ENCODE measurements around the gene MYO1E. TPM values are rescaled to one million over a fixed set of nuclear protein-coding genes. Genes with fewer than 3 reads are reported as not detected.

MYO1E gene
- total RNA-seq, 1 donor from 2014 or later: 45.1 TPM

GRCh38 chr15:59309405-59309804, 63.3 kb downstream of the MYO1E start:
- no peaks in the 10 kb centered on the region for H3K36me3 Mint-ChIP-seq (ENCODE audit: low read depth)
- no peaks in the 10 kb centered on the region for H3K27me3 Mint-ChIP-seq
- intact Hi-C loops (cut with micrococcal nuclease): no loop called here
- no peak overlapping the region for H3K4me3 Mint-ChIP-seq
- no peaks in the 10 kb centered on the region for H3K9me3 Mint-ChIP-seq
- DNase-seq: no peak
- H3K4me1 Mint-ChIP-seq: peaks cover 16% of the 10 kb centered on the region
- H3K27ac Mint-ChIP-seq: no peak overlapping the region

- H3K36me3 Mint-ChIP-seq (ENCODE audit: low read depth): no peaks in the 10 kb centered on the region
- no peak overlapping the region for H3K27ac Mint-ChIP-seq
- no peak for DNase-seq
- H3K9me3 Mint-ChIP-seq: no peaks in the 10 kb centered on the region
- no peaks in the 10 kb centered on the region for H3K27me3 Mint-ChIP-seq
- peaks cover 19% of the 10 kb centered on the region for H3K4me1 Mint-ChIP-seq
- H3K4me3 Mint-ChIP-seq: no peak overlapping the region
- intact Hi-C loops (cut with micrococcal nuclease): no loop called here
Observed at GRCh38 chr15:59307165-59307537, 65.5 kb downstream of the MYO1E start.

GRCh38 chr15:59306520-59307164, 66.0 kb downstream of the MYO1E start:
- H3K4me1 Mint-ChIP-seq: peaks cover 20% of the 10 kb centered on the region
- H3K9me3 Mint-ChIP-seq: no peaks in the 10 kb centered on the region
- DNase-seq: no peak
- H3K36me3 Mint-ChIP-seq (ENCODE audit: low read depth): no peaks in the 10 kb centered on the region
- no peak overlapping the region for H3K27ac Mint-ChIP-seq
- intact Hi-C loops (cut with micrococcal nuclease): no loop called here
- H3K27me3 Mint-ChIP-seq: no peaks in the 10 kb centered on the region
- H3K4me3 Mint-ChIP-seq: no peak overlapping the region

GRCh38 chr15:59304807-59305206, 67.9 kb downstream of the MYO1E start:
- intact Hi-C loops (cut with micrococcal nuclease): loop anchor here (5.0 kb wide), 1 partner anchor 67 kb away; the partner anchor contains the start of gene MYO1E
- no peaks in the 10 kb centered on the region for H3K27me3 Mint-ChIP-seq

DNA sequence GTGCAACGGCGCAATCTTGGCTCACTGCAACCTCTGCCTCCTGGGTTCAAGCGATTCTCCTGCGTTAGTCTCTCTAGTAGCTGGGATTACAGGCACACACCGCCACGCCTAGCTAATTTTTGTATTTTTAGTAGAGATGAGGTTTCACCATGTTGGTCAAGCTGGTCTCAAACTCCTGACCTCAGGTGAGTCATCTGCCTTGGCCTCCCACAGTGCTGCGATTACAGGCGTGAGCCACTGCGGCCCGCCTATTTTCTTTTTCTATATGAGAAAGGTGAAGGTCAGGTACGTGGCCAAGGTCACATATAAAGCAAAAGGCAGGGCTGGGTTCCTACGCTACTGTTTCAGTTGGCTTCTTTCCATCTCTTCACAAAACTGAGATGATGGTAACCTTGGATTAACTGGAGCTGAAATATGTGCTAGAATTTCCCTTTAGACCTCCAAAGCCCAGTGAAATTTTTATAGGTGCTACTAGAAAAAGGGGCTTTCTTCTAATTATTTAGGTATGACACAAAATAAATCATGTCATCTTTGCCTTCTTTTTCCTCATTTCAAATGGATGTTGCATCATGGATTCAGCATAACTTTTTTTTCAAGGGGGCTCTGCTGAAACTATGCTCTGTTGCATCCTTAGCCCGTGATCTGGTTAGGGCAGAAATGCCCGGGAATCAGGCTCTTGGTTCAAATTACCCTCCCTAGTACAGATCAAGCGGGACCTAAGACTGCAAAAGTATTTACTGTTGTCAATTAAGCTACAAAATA, 68.5 kb downstream of the MYO1E start:
- no peak for DNase-seq
- Mint-ChIP-seq H3K4me1 (peaks cover 43% of the 10 kb centered on the region), H3K9me3 (no peaks in the 10 kb centered on the region), H3K36me3 (ENCODE audit: low read depth) (peaks cover 3% of the 10 kb centered on the region), H3K4me3 (no peak overlapping the region), H3K27me3 (no peaks in the 10 kb centered on the region), H3K27ac (no peak overlapping the region)
- intact Hi-C loops (cut with micrococcal nuclease): loop anchor here (5.0 kb wide), 1 partner anchor 68 kb away; the partner anchor contains the start of gene MYO1E

More at GRCh38 chr15:59304807-59305206, 67.9 kb downstream of the MYO1E start:
- H3K9me3 Mint-ChIP-seq: no peaks in the 10 kb centered on the region
- H3K4me3 Mint-ChIP-seq: no peak overlapping the region
- peaks cover 37% of the 10 kb centered on the region for H3K4me1 Mint-ChIP-seq
- DNase-seq: no peak
- no peak overlapping the region for H3K27ac Mint-ChIP-seq
- peaks cover 3% of the 10 kb centered on the region for H3K36me3 Mint-ChIP-seq (ENCODE audit: low read depth)

DNA sequence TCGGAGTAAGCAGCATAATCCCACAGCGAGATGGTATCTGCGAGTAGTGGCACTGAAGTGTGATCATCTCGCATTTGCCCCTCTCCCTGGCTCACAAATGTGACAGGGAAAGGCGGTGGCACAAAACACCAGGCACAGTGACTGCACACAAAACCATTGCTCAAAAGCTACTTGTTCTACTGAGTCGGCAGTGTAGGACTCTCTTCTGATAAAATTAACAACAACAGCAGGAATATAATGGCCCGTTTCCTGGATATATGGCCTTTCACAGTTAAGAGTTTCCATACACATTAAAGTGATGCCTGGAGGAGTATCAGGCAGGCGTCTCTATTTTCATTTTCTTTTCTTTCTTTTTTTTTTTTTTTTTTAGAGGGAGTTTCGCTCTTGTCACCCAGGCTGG, 69.0 kb downstream of the MYO1E start:
- no peaks in the 10 kb centered on the region for H3K9me3 Mint-ChIP-seq
- peaks cover 47% of the 10 kb centered on the region for H3K4me1 Mint-ChIP-seq
- H3K36me3 Mint-ChIP-seq (ENCODE audit: low read depth): peaks cover 3% of the 10 kb centered on the region
- no peaks in the 10 kb centered on the region for H3K27me3 Mint-ChIP-seq
- no peak overlapping the region for H3K27ac Mint-ChIP-seq
- H3K4me3 Mint-ChIP-seq: no peak overlapping the region
- intact Hi-C loops (cut with micrococcal nuclease): loop anchor here (5.0 kb wide), 1 partner anchor 69 kb away; the partner anchor contains the start of gene MYO1E
- DNase-seq: no peak

DNA sequence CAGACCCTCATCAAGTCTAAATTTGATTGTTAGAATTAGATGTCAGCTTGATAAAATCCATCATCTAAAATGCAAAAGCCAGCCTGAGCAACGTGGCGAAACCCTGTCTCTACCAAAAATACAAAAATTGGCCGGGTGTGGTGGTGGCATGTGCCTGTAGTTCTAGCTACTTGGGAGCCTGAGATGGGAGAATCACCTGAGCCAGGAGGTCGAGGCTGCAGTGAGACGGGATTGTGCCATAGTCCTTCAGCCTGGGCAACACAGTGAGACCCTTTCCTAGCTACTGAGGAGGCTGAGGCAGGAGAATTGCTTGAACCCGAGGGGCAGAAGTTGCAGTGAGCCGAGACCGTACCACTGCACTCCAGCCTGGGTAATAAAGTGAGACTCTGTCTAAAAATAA, 69.5 kb downstream of the MYO1E start:
- intact Hi-C loops (cut with micrococcal nuclease): loop anchor here (5.0 kb wide), 1 partner anchor 69 kb away; the partner anchor contains the start of gene MYO1E
- H3K4me1 Mint-ChIP-seq: peaks cover 52% of the 10 kb centered on the region
- H3K27ac Mint-ChIP-seq: no peak overlapping the region

DNA sequence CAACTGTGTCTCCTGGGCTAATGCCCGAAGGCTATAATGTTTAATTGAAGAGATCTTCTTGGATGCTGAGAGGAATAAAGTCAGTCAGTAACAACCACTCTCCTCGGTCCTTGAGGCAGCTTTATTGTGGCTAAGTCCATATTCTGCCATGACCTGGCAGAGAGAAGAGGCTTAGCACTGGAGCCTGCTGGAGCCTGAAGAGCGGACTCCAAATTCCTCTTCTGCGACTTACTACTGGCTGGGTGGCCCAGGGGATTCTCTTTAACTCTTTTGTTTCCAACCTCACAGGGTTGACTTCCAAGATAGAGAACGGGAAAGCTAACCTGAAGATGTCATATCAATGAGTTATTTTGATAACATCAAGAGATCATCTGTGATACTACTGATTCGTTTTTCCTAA, 71.1 kb downstream of the MYO1E start:
- peaks cover 59% of the 10 kb centered on the region for H3K4me1 Mint-ChIP-seq

More for the DNA sequence above, 69.5 kb downstream of the MYO1E start:
- DNase-seq: no peak
- no peak overlapping the region for H3K4me3 Mint-ChIP-seq
- peaks cover 4% of the 10 kb centered on the region for H3K36me3 Mint-ChIP-seq (ENCODE audit: low read depth)
- no peaks in the 10 kb centered on the region for H3K9me3 Mint-ChIP-seq
- no peaks in the 10 kb centered on the region for H3K27me3 Mint-ChIP-seq

GRCh38 chr15:59300618-59301139, 72.0 kb downstream of the MYO1E start:
- Mint-ChIP-seq H3K4me1 (peaks cover 60% of the 10 kb centered on the region), H3K27ac (peak overlapping the region; percentile 86), H3K4me3 (peak overlapping the region; percentile 80), H3K9me3 (no peaks in the 10 kb centered on the region), H3K36me3 (ENCODE audit: low read depth) (peaks cover 4% of the 10 kb centered on the region), H3K27me3 (no peaks in the 10 kb centered on the region)
- intact Hi-C loops (cut with micrococcal nuclease): loop anchor here (2.0 to 5.0 kb wide), 3 partner anchors 54 to 320 kb away; partner anchors contain the start of gene MYO1E
- DNase-seq: no peak

More for the DNA sequence above, 71.1 kb downstream of the MYO1E start:
- intact Hi-C loops (cut with micrococcal nuclease): loop anchor here (2.0 to 5.0 kb wide), 3 partner anchors 55 to 321 kb away; partner anchors contain the start of gene MYO1E
- Mint-ChIP-seq H3K4me3 (peak overlapping the region; percentile 47), H3K9me3 (no peaks in the 10 kb centered on the region), H3K27ac (peak overlapping the region; percentile 11), H3K27me3 (no peaks in the 10 kb centered on the region), H3K36me3 (ENCODE audit: low read depth) (peaks cover 4% of the 10 kb centered on the region)
- no peak for DNase-seq

- Mint-ChIP-seq H3K27ac (peak overlapping the region; percentile 86), H3K4me3 (peak overlapping the region; percentile 80), H3K4me1 (peaks cover 55% of the 10 kb centered on the region), H3K36me3 (ENCODE audit: low read depth) (peaks cover 4% of the 10 kb centered on the region), H3K27me3 (no peaks in the 10 kb centered on the region), H3K9me3 (no peaks in the 10 kb centered on the region)
- peak; percentile 91 for DNase-seq
- intact Hi-C loops (cut with micrococcal nuclease): loop anchor here (2.0 to 5.0 kb wide), 4 partner anchors 51 to 319 kb away; partner anchors contain the start of gene MYO1E
Observed at GRCh38 chr15:59299929-59300617, 72.6 kb downstream of the MYO1E start.

DNA sequence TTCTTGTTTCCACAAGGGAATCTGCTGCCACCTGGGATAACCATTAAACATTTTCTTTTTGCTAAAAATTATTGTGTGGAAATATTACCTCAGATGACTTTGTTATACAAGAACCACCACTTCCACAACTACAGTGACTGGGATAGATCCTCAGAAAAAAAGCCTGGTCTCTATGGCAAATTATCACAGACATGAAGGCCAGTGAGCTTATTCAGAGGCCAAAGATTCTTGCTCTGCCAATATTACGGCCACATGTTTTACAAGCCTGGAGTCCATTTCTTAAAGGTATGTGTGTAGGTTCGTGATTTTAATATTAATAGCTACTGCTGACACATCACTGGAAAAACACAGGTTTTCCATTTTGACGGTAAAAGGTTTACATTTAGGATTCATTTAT, 73.8 kb downstream of the MYO1E start:
- Mint-ChIP-seq H3K9me3 (no peaks in the 10 kb centered on the region), H3K4me1 (peaks cover 55% of the 10 kb centered on the region), H3K27ac (peak overlapping the region; percentile 36), H3K4me3 (peak overlapping the region; percentile 65), H3K27me3 (peaks cover 1% of the 10 kb centered on the region), H3K36me3 (ENCODE audit: low read depth) (peaks cover 4% of the 10 kb centered on the region)
- intact Hi-C loops (cut with micrococcal nuclease): loop anchor here (1.0 to 2.0 kb wide), 3 partner anchors 25 to 52 kb away; no protein-coding TSS in a partner anchor
- no peak for DNase-seq

- Mint-ChIP-seq H3K27me3 (peaks cover 1% of the 10 kb centered on the region), H3K27ac (peak overlapping the region; percentile 50), H3K4me3 (peak overlapping the region; percentile 65), H3K36me3 (ENCODE audit: low read depth) (peaks cover 4% of the 10 kb centered on the region), H3K4me1 (peaks cover 52% of the 10 kb centered on the region), H3K9me3 (no peaks in the 10 kb centered on the region)
- intact Hi-C loops (cut with micrococcal nuclease): loop anchor here (1.0 to 2.0 kb wide), 3 partner anchors 24 to 52 kb away; no protein-coding TSS in a partner anchor
- peak; percentile 63 for DNase-seq
Observed at GRCh38 chr15:59298225-59298853, 74.3 kb downstream of the MYO1E start.

DNA sequence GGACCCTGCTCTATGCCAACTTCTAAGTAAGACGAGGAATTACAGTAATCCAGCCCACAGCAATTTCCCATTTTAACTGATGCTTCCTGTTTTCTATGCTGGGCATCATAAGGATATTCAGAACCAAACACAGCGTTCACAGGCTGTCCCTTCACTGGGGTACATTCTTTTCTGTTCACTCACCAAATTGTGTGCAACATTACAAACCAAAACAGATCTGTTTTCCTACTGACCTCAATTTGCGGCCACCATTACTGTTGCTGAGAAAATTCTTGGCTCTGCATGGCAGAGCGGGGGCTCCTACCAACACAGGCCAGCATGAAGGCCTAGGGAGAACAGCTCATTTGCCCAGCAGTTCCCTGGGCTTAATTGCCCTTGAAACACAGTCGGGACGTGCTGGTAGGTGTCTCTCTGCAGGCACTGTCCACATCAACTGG, 76.5 kb downstream of the MYO1E start:
- Mint-ChIP-seq H3K4me3 (no peak overlapping the region), H3K27ac (no peak overlapping the region), H3K27me3 (peaks cover 4% of the 10 kb centered on the region), H3K36me3 (ENCODE audit: low read depth) (peaks cover 4% of the 10 kb centered on the region), H3K4me1 (peaks cover 44% of the 10 kb centered on the region), H3K9me3 (no peaks in the 10 kb centered on the region)
- DNase-seq: no peak
- intact Hi-C loops (cut with micrococcal nuclease): no loop called here
